CD14-positive monocyte (primary cell): ENCODE measurements around the gene DDAH1. TPM values are rescaled to one million over a fixed set of nuclear protein-coding genes. Genes with fewer than 3 reads are reported as not detected.

ENCODE experiments used
- DNase-seq, 3 donors: peaks; one replicate each; pipeline ENCODE4 v3.0.0-alpha.2; 2011 to 2022
- H2AFZ ChIP-seq: 2 replicates; pipeline ENCODE4 v1.6.0; 2012; ENCODE audit warnings: mild to moderate bottlenecking, low read depth, low read length, inconsistent platforms; ENCODE audit not compliant: insufficient read depth, poor library complexity, severe bottlenecking
- H3K27ac ChIP-seq, 2 donors: 1 replicate in 1 of 2; 2 replicates in 1 of 2; pipeline ENCODE4 v1.5.1; 2012 to 2013; ENCODE audit warnings: low read length in 2 of 2, control low read depth in 1 of 2, inconsistent platforms in 1 of 2, low read depth in 1 of 2, mild to moderate bottlenecking in 1 of 2
- H3K27me3 ChIP-seq, 2 donors: one replicate each; pipeline versions ENCODE4 v1.6.0 to v1.6.1; 2011 to 2013; ENCODE audit warnings: low read length in 2 of 2; ENCODE audit not compliant: control insufficient read depth in 2 of 2, insufficient read depth in 2 of 2
- H3K36me3 ChIP-seq, 2 donors: replicated peaks in 1 of 2; 1 replicate in 1 of 2; 2 replicates in 1 of 2; pipeline versions ENCODE4 v1.5.1 to v1.6.1; 2012 to 2013; ENCODE audit warnings: low read length in 2 of 2, control low read depth in 1 of 2, inconsistent platforms in 1 of 2, mild to moderate bottlenecking in 1 of 2; ENCODE audit not compliant: insufficient read depth in 2 of 2, control insufficient read depth in 1 of 2
- H3K4me1 ChIP-seq, 2 donors: 1 replicate in 1 of 2; 2 replicates in 1 of 2; pipeline versions ENCODE4 v1.5.1 to v1.6.1; 2012 to 2013; ENCODE audit warnings: low read length in 2 of 2, control low read depth in 1 of 2, inconsistent platforms in 1 of 2, mild to moderate bottlenecking in 1 of 2, moderate library complexity in 1 of 2; ENCODE audit not compliant: insufficient read depth in 2 of 2, control insufficient read depth in 1 of 2
- H3K4me2 ChIP-seq: replicated peaks from 2 replicates; pipeline ENCODE3; 2012; ENCODE audit warnings: low read length, moderate library complexity, mild to moderate bottlenecking; ENCODE audit not compliant: poor library complexity, severe bottlenecking; ENCODE audit errors: extremely low read depth
- H3K4me3 ChIP-seq, 3 experiments: fragments of 200-600 bp in 1 of 3; sonication (generic) in 1 of 3; replicated peaks in 1 of 3; 1 replicate in 2 of 3; 2 replicates in 1 of 3; pipeline ENCODE4 v1.5.1; 2011 to 2013; ENCODE audit warnings: low read length in 3 of 3, mild to moderate bottlenecking in 3 of 3, control low read depth in 2 of 3, low read depth in 2 of 3, inconsistent platforms in 1 of 3, moderate library complexity in 1 of 3
- H3K79me2 ChIP-seq: 2 replicates; pipeline ENCODE4 v1.6.0; 2012; ENCODE audit warnings: mild to moderate bottlenecking, control low read depth, inconsistent platforms, low read length, moderate library complexity; ENCODE audit not compliant: insufficient read depth
- H3K9ac ChIP-seq: 2 replicates; pipeline ENCODE4 v1.6.0; 2017; ENCODE audit warnings: low read length, mild to moderate bottlenecking; ENCODE audit not compliant: insufficient read depth, poor library complexity, severe bottlenecking
- H3K9me3 ChIP-seq, 2 donors: replicated peaks in 1 of 2; 1 replicate in 1 of 2; 2 replicates in 1 of 2; pipeline versions ENCODE4 v1.5.1 to v1.6.1; 2012 to 2013; ENCODE audit warnings: low read length in 2 of 2, control low read depth in 1 of 2; ENCODE audit not compliant: control insufficient read depth in 1 of 2, insufficient read depth in 1 of 2
- H4K20me1 ChIP-seq: 2 replicates; pipeline ENCODE4 v1.6.0; 2012; ENCODE audit warnings: mild to moderate bottlenecking, low read length, control low read depth, moderate library complexity; ENCODE audit not compliant: insufficient read depth
- H3K27ac Mint-ChIP-seq, 7 donors: one replicate each; pipeline ENCODE4 v1.8.0; 2020; ENCODE audit warnings: mild to moderate bottlenecking in 7 of 7, mixed read lengths in 7 of 7, moderate library complexity in 6 of 7, inconsistent platforms in 2 of 7
- H3K27me3 Mint-ChIP-seq, 3 donors: one replicate each; pipeline ENCODE4 v1.8.0; 2021 to 2022; ENCODE audit warnings: low read depth in 3 of 3, mild to moderate bottlenecking in 3 of 3, mixed read lengths in 3 of 3, moderate library complexity in 3 of 3, inconsistent platforms in 1 of 3
- H3K36me3 Mint-ChIP-seq, 2 donors: one replicate each; pipeline ENCODE4 v1.8.0; 2020; ENCODE audit warnings: mixed read lengths in 2 of 2, inconsistent platforms in 1 of 2, mild to moderate bottlenecking in 1 of 2
- H3K4me1 Mint-ChIP-seq: one replicate; pipeline ENCODE4 v1.8.0; 2020; ENCODE audit warnings: mild to moderate bottlenecking, mixed read lengths
- H3K4me3 Mint-ChIP-seq, 2 donors: one replicate each; pipeline ENCODE4 v1.8.0; 2020; ENCODE audit warnings: mild to moderate bottlenecking in 2 of 2, mixed read lengths in 2 of 2, moderate library complexity in 1 of 2
- H3K9me3 Mint-ChIP-seq, 7 donors: one replicate each; pipeline ENCODE4 v1.8.0; 2020 to 2022; ENCODE audit warnings: mixed read lengths in 7 of 7, mild to moderate bottlenecking in 6 of 7, moderate library complexity in 6 of 7, inconsistent platforms in 2 of 7
- CTCF ChIP-seq: fragments of 200-600 bp; IDR thresholded peaks from one replicate; pipeline ENCODE4 v1.8.0; 2022; ENCODE audit warnings: antibody characterized with exemption, mild to moderate bottlenecking
- WGBS: methylation state at CpG from one replicate; pipeline ENCODE4 v1.1.5; 2013; ENCODE audit warnings: missing lambda C conversion rate; ENCODE audit not compliant: insufficient coverage; 5-methylcytosine and 5-hydroxymethylcytosine counted together
- intact Hi-C, 2 donors: fragments of 100-400 bp; cut with micrococcal nuclease; formaldehyde crosslinking; loops; one replicate each; pipeline versions ENCODE4 v1.15.0 to v1.15.1; 2023
- polyA plus RNA-seq, 3 donors: library from polyadenylated mRNA; depleted of rRNA in 1 of 3; unstranded in 2 of 3; stranded (reverse) in 1 of 3; fragments of 300-500 nt in 2 of 3; fragments of >200 nt in 1 of 3; fragmentation: Illumina TruSeq in 2 of 3; gene quantifications; 1 replicate in 2 of 3; 2 replicates in 1 of 3; pipeline ENCODE4 v1.2.3, GENCODE V29; 2012 to 2021

The DDAH1 gene
- polyA plus RNA-seq, 3 donors: not detected

- no peak overlapping the region for H2AFZ ChIP-seq
- H3K4me3 Mint-ChIP-seq: no peak overlapping the region
- no peaks in the 10 kb centered on the region for H3K4me1 ChIP-seq
- no peak for TF ChIP-seq CTCF
- H3K36me3 Mint-ChIP-seq: no peaks in the 10 kb centered on the region
- no peaks in the 10 kb centered on the region for H3K9me3 ChIP-seq
- intact Hi-C loops: no loop called here
- H3K27me3 Mint-ChIP-seq: peaks cover 6 to 28% (median 10%) of the 10 kb centered on the region in 3 donors
- WGBS: 89% methylated on average over 2 of the region's 2 CpGs
- H3K9ac ChIP-seq: no peak overlapping the region
- H3K4me1 Mint-ChIP-seq: no peaks in the 10 kb centered on the region
- H3K27ac ChIP-seq: no peak overlapping the region
- no peaks in the 10 kb centered on the region for H3K36me3 ChIP-seq
- no peaks in the 10 kb centered on the region for H4K20me1 ChIP-seq
- no peak for DNase-seq
- H3K79me2 ChIP-seq: no peaks in the 10 kb centered on the region
- H3K4me2 ChIP-seq: no peak overlapping the region
- no peak overlapping the region for H3K27ac Mint-ChIP-seq
- no peak overlapping the region for H3K4me3 ChIP-seq
- H3K9me3 Mint-ChIP-seq: no peaks in the 10 kb centered on the region
- peaks cover 4 to 10% of the 10 kb centered on the region in 2 donors for H3K27me3 ChIP-seq
Measured at GRCh38 chr1:85322655-85323054, 142.3 kb downstream of the DDAH1 start.

DNA sequence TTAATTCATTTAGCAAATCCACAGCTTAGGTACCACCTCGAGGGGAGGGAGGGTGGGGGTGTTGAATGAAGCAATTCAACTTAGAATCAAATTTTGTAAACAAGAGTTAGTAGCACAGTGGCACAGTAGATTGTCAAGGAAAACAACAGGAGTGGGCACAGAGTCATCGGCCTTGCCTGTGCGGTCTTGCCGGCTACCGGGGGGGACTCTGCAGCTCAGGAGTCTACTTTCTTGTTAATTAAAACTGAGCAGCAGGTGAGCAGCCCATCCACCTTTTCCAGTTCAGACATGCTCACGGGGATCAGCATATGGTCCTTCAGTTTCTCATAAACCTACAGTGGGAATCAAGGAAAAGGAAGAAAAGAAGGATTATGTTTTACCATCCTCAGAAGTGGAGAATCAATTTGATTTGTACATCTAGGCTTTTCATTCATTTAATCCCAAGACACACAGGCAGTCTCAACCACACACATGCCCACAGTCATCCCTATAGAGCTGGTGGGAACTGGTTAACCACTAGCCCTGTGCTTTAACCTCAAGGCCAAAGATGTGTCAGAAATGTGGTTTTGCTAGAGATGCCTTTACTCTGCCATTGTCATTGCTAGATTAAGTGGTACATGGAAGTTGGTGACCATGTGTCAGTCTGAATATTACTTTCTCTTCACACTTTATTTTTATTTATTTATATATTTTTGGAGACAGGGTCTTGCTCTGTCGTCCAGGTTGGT lies 143.6 kb downstream of the DDAH1 start:
- no peak for TF ChIP-seq CTCF
- Histone ChIP-seq H4K20me1 (no peaks in the 10 kb centered on the region), H3K36me3 (no peaks in the 10 kb centered on the region), H3K9me3 (no peaks in the 10 kb centered on the region), H3K4me3 (no peak overlapping the region), H3K27me3 (peaks cover 4 to 10% of the 10 kb centered on the region in 2 donors), H2AFZ (no peak overlapping the region), H3K9ac (no peak overlapping the region), H3K79me2 (no peaks in the 10 kb centered on the region), H3K4me2 (no peak overlapping the region), H3K4me1 (no peaks in the 10 kb centered on the region), H3K27ac (no peak overlapping the region)
- Mint-ChIP-seq H3K27me3 (peaks cover 4 to 26% (median 12%) of the 10 kb centered on the region in 3 donors), H3K36me3 (no peaks in the 10 kb centered on the region), H3K27ac (no peak overlapping the region), H3K9me3 (no peaks in the 10 kb centered on the region), H3K4me1 (no peaks in the 10 kb centered on the region), H3K4me3 (no peak overlapping the region)
- no peak for DNase-seq
- intact Hi-C loops: no loop called here
- WGBS: 96% methylated on average over 4 of the region's 7 CpGs
